BLaER1 (cell line): ENCODE measurements around the gene TMED6.
"Not testable (repeated sequence)": the region's sequence is repeated elsewhere in the genome, so short reads cannot be mapped to it uniquely, and the experiment has no call there.

Experiments
- H3K27ac ChIP-seq: shearing (Covaris generic); formaldehyde crosslinking; 2 replicates; pipeline ENCODE4 v1.8.1; 2022
- H3K27me3 ChIP-seq: shearing (Covaris generic); formaldehyde crosslinking; 2 replicates; pipeline ENCODE4 v1.8.1; 2022
- H3K36me3 ChIP-seq: shearing (Covaris generic); formaldehyde crosslinking; 2 replicates; pipeline ENCODE4 v1.8.1; 2022
- H3K4me1 ChIP-seq: shearing (Covaris generic); formaldehyde crosslinking; 2 replicates; pipeline ENCODE4 v1.8.1; 2022
- H3K4me2 ChIP-seq: shearing (Covaris generic); formaldehyde crosslinking; 2 replicates; pipeline ENCODE4 v1.8.1; 2022
- H3K4me3 ChIP-seq: shearing (Covaris generic); formaldehyde crosslinking; 2 replicates; pipeline ENCODE4 v1.8.1; 2022
- H3K9ac ChIP-seq: shearing (Covaris generic); formaldehyde crosslinking; 2 replicates; pipeline ENCODE4 v1.8.1; 2022
- H3K9me3 ChIP-seq: shearing (Covaris generic); formaldehyde crosslinking; 2 replicates; pipeline ENCODE4 v1.8.1; 2022
- H4K20me1 ChIP-seq: shearing (Covaris generic); formaldehyde crosslinking; 2 replicates; pipeline ENCODE4 v1.8.1; 2022
- Cebpa-rat ChIP-seq: shearing (Covaris generic); IDR thresholded peaks from 2 replicates; pipeline ENCODE4 v1.8.1; 2022

The TMED6 gene

DNA sequence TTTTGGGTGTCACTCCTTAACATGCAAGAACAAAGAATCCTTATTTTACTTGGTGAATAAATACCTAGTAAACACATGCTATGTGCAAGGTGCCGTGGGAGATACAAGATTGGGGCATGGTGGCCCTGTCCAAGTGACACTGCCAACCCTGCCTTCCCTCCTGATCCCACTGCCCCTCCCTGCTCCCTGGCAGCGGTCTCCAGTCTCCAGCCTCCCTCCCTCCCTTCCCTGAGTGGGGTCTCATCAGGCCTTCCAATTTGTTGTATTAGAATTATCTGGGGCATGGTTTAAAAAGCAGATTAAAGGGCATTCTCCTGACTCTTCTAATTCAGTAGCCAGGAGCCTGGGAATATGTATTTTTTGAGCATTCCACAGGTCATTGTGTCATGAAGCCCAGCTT is 12.5 kb upstream of the TMED6 start:
- no peaks in the 10 kb centered on the region for H4K20me1 ChIP-seq
- H3K27ac ChIP-seq: peak overlapping the region; percentile 64
- peaks cover 78% of the 10 kb centered on the region for H3K36me3 ChIP-seq

DNA sequence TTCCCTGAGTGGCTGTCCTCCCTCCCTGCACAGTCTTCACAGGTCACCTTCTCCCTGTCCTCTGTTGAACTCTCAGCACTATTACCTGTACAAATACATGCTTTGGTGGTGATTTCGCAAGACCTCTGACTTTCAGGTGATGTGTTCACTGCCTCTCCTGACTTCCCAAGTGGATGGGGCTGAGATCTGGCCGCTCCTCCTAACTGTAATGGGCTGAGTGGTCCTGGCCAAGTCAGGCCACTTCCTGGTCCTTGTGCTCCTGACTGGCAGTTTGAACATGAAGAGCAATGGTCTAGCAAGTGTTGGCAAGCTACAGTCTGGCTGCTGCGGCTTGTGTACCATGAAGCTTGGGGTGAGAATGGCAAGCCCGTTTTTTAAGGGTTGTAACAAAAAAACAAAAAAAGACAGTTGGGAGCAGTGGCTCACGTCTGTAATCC is 11.7 kb upstream of the TMED6 start:
- peak; percentile 75 for TF ChIP-seq Cebpa-rat
- Histone ChIP-seq H3K9me3 (no peaks in the 10 kb centered on the region), H3K4me1 (peaks cover 85% of the 10 kb centered on the region), H3K27me3 (no peaks in the 10 kb centered on the region), H3K36me3 (peaks cover 70% of the 10 kb centered on the region), H3K4me2 (peak overlapping the region; percentile 66), H3K27ac (peak overlapping the region; percentile 64), H3K4me3 (no peak overlapping the region), H3K9ac (no peak overlapping the region), H4K20me1 (no peaks in the 10 kb centered on the region)

More for the DNA sequence above, 12.5 kb upstream of the TMED6 start:
- H3K4me1 ChIP-seq: peaks cover 93% of the 10 kb centered on the region
- no peak overlapping the region for H3K4me2 ChIP-seq
- H3K4me3 ChIP-seq: no peak overlapping the region
- no peaks in the 10 kb centered on the region for H3K9me3 ChIP-seq
- H3K27me3 ChIP-seq: no peaks in the 10 kb centered on the region
- H3K9ac ChIP-seq: no peak overlapping the region
- no peak for TF ChIP-seq Cebpa-rat

DNA sequence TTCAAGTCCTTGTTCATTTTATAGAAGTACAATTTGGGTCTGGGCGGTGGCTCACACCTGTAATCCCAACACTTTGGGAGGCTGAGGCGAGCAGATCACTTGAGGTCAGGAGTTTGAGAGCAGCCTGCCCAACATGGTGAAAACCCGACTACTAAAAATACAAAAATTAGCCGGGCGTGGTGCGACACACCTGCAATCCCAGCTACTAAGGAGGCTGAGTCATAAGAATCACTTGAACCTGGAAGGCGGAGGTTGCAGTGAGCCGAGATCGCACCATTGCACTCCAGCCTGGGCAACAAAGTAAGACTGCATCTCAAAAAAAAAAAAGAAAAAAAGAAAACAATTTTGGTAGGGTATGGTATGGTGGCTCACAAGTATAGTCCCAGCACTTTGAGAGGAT is 8.5 kb upstream of the TMED6 start:
- H3K9me3 ChIP-seq, H3K9ac ChIP-seq, H3K4me3 ChIP-seq, H3K27me3 ChIP-seq, H4K20me1 ChIP-seq, H3K27ac ChIP-seq: not testable (repeated sequence)
- Histone ChIP-seq H3K36me3 (peaks cover 47% of the 10 kb centered on the region), H3K4me1 (peaks cover 53% of the 10 kb centered on the region), H3K4me2 (peak overlapping the region; percentile 23; the same call in 1 of the 2 replicates)

GRCh38 chr16:69350536-69351133 is 951 bp downstream of the TMED6 start:
- H3K9ac ChIP-seq: no peak overlapping the region
- peaks cover 73% of the 10 kb centered on the region for H3K36me3 ChIP-seq
- no peaks in the 10 kb centered on the region; the same call in 1 of the 2 replicates for H3K4me1 ChIP-seq
- H3K4me3 ChIP-seq: no peak overlapping the region
- H3K27ac ChIP-seq: no peak overlapping the region
- H4K20me1 ChIP-seq: no peaks in the 10 kb centered on the region
- TF ChIP-seq Cebpa-rat: no peak
- H3K9me3 ChIP-seq: no peaks in the 10 kb centered on the region
- no peaks in the 10 kb centered on the region for H3K27me3 ChIP-seq
- H3K4me2 ChIP-seq: no peak overlapping the region

GRCh38 chr16:69349536-69349935 is 2.0 kb downstream of the TMED6 start:
- Histone ChIP-seq H3K4me2 (no peak overlapping the region), H3K36me3 (peaks cover 73% of the 10 kb centered on the region), H3K9ac (no peak overlapping the region), H3K9me3 (no peaks in the 10 kb centered on the region), H3K4me1 (no peaks in the 10 kb centered on the region; the same call in 1 of the 2 replicates), H3K27ac (no peak overlapping the region), H3K4me3 (no peak overlapping the region), H4K20me1 (no peaks in the 10 kb centered on the region), H3K27me3 (no peaks in the 10 kb centered on the region)
- no peak for TF ChIP-seq Cebpa-rat

DNA sequence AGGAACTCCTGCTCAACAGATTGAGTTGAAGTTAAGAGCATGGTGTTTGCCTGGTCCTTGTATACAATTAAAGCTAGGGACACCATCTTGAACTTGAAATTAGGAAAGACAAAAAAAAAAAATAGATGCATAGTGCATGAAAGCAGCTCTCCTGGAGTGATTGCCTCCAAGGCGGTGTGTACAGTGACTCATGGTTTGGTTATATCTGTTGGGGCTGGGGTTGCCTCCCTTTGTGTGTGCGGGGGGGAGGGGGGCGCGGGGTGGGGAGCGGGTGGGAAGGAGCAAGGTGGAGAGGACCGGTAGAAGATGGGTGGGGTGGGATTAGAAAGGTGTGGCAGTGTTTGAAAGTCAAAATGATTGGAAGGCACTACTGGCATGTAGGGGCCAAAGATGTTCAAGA is 3.4 kb downstream of the TMED6 start:
- Histone ChIP-seq H3K27me3 (no peaks in the 10 kb centered on the region), H3K4me1 (no peaks in the 10 kb centered on the region; the same call in 1 of the 2 replicates), H3K36me3 (peaks cover 77% of the 10 kb centered on the region), H3K9me3 (no peaks in the 10 kb centered on the region), H3K9ac (no peak overlapping the region), H3K4me2 (no peak overlapping the region), H4K20me1 (peaks cover 9% of the 10 kb centered on the region; the same call in 1 of the 2 replicates), H3K4me3 (no peak overlapping the region), H3K27ac (no peak overlapping the region)
- TF ChIP-seq Cebpa-rat: no peak

GRCh38 chr16:69346683-69347082 is 4.9 kb downstream of the TMED6 start:
- Histone ChIP-seq H3K27me3 (no peaks in the 10 kb centered on the region), H3K9ac (no peak overlapping the region), H3K4me1 (peaks cover 11% of the 10 kb centered on the region), H3K27ac (no peak overlapping the region), H3K9me3 (no peaks in the 10 kb centered on the region), H3K36me3 (peaks cover 77% of the 10 kb centered on the region), H3K4me3 (no peak overlapping the region), H3K4me2 (no peak overlapping the region), H4K20me1 (peaks cover 17% of the 10 kb centered on the region; the same call in 1 of the 2 replicates)
- TF ChIP-seq Cebpa-rat: no peak

GRCh38 chr16:69345923-69346322 is 5.7 kb downstream of the TMED6 start:
- no peak overlapping the region for H3K4me3 ChIP-seq
- TF ChIP-seq Cebpa-rat: no peak
- H3K9ac ChIP-seq: no peak overlapping the region
- peaks cover 19% of the 10 kb centered on the region; the same call in 1 of the 2 replicates for H4K20me1 ChIP-seq
- no peaks in the 10 kb centered on the region for H3K27me3 ChIP-seq
- no peak overlapping the region for H3K27ac ChIP-seq
- H3K9me3 ChIP-seq: no peaks in the 10 kb centered on the region
- H3K36me3 ChIP-seq: peaks cover 77% of the 10 kb centered on the region
- peaks cover 19% of the 10 kb centered on the region for H3K4me1 ChIP-seq
- no peak overlapping the region for H3K4me2 ChIP-seq

DNA sequence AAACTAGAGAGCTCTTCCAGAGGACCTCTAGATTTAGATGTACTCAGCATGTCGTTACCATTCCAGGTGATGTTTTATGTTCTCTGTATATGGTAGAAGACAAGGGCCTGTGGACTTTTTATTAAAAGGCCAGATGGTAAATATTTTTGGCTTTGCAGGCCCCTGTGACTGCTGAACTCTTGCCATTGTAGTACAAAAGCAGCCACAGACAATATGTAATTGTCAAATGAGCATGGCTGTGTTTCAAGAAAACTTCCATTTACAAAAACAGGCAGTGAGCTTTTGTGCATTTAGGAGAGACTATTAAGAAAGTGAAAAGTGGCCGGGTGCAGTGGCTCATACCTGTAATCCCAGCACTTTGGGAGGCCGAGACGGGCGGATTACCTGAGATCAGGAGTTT is 7.4 kb downstream of the TMED6 start:
- TF ChIP-seq Cebpa-rat: no peak
- H3K36me3 ChIP-seq: peaks cover 65% of the 10 kb centered on the region

DNA sequence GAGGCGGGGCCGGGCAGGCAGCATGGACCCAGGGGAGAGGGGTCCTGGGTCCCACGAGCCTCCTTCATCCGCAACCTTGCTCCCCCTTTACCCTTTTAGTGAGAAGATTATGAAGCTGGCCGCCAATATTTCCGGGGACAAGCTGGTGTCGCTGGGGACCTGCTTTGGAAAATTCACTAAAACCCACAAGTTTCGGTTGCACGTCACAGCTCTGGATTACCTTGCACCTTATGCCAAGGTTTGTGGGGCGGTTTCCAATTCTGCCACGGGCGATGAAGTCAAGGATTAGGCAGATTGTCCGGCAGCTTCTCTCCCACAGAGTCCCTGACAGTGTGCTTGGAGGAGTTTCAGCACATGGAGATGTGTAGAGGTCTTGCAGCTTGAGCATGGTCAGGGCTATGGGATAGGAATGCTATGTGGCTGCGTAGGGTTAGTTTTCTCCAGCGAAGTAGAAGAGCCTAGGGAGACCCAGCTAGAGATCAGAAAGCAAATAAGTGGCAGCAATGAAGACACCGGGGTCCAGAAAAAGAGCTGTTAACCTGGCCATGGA is 11.4 kb downstream of the TMED6 start:
- Histone ChIP-seq H3K4me2 (peak overlapping the region; percentile 94), H3K4me3 (peak overlapping the region; percentile 86), H3K36me3 (peaks cover 67% of the 10 kb centered on the region), H3K4me1 (peaks cover 44% of the 10 kb centered on the region), H3K27ac (peak overlapping the region; percentile 98), H3K27me3 (no peaks in the 10 kb centered on the region), H3K9ac (peak overlapping the region; percentile 90), H3K9me3 (no peaks in the 10 kb centered on the region), H4K20me1 (peaks cover 19% of the 10 kb centered on the region; the same call in 1 of the 2 replicates)
- no peak for TF ChIP-seq Cebpa-rat

More for the DNA sequence above, 7.4 kb downstream of the TMED6 start:
- no peak overlapping the region for H3K9ac ChIP-seq
- peaks cover 19% of the 10 kb centered on the region; the same call in 1 of the 2 replicates for H4K20me1 ChIP-seq
- H3K27me3 ChIP-seq: no peaks in the 10 kb centered on the region
- H3K4me3 ChIP-seq: no peak overlapping the region
- no peak overlapping the region for H3K27ac ChIP-seq
- H3K9me3 ChIP-seq: no peaks in the 10 kb centered on the region
- no peak overlapping the region for H3K4me2 ChIP-seq
- H3K4me1 ChIP-seq: peaks cover 24% of the 10 kb centered on the region
